TTC549 (cell line): ENCODE data around the gene PPP1R12C.
"Not testable (repeated sequence)": the region's sequence is repeated elsewhere in the genome, so short reads cannot be mapped to it uniquely, and the experiment has no call there.

Experiments used
- FAIRE-seq: peaks from 2 replicates; lab custom pipeline; 2012; peaks lifted over from hg19 to GRCh38; lab: Jason Lieb, UNC

Gene PPP1R12C

DNA sequence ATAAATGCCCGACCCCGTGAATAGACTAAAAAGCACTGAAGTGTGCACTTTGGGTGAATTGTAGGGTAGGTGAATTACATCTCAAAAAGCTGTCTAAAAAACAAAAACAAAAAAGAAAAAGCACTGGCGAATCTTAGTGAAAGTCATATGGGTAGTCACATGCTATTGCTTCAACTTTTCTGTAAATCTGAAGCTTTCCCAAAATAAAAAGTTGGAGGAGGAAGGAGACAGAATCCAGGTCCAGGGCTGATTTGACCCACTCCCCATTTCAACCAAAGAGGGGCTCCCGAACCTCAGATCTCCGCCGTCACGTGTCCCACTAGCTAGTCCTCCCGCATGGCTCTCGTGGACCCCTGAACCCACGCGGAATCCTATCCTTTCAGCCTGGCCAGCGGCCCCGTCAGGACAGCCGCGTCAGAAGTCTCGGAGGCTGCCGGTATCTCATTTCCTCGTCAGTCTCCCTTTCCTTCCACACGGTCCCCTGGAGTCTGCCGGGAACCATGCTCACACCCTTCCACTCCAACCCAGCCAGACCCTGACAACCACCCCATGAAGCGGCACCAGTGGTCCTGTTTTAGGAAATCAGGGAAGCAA lies 6.1 kb downstream of the PPP1R12C start:
- FAIRE-seq, result no peak

DNA sequence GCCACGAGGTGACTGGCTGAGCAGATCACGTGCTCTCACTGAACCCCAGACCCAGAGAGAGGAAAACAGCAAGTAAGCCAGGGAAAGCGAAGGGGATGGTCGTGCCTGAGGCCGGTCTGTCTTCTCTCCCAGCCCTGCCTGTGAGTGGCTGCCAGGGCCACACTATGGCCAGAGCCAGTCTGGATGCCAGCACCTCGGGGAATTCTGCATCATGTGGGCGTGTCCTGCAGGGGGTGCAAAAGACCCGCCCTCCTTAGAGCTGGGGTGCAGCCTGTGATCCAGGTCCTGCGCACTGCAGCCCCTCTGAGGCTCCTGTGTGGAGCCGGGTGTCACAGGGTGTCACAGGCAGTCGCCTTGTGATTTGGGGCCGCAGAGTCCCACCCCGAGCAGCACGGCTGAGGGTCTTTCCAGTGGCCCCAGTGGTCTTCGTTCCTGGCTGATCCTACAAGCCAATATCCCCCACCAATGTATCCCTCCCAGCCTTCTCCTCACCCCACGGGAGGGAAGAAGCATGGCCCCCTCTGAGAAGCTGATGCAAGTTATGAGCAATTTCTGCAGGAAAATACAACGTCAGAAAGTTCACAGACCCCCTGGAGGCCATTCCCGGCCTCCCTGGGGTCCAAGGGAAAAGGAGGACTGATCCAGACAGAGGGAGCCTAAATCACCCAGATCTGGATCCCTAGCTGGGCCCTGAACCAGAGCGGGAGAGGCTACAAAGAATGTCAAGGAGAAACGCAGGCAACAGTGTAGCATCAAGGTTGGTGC lies 7.7 kb downstream of the PPP1R12C start:
- FAIRE-seq, result no peak

DNA sequence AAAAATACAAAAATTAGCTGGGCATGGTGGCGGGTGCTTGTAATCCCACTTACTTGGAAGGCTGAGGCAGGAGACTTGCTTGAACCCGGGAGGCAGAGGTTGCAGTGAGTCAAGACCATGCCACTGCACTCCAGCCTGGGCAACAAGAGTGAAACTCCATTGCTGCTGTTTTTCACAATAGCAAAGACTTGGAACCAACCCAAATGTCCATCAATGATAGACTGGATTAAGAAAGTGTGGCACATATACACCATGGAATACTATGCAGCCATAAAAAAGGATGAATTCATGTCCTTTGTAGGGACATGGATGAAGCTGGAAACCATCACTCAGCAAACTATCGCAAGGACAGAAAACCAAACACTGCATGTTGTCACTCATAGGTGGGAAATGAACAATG lies 10.2 kb downstream of the PPP1R12C start:
- not testable (repeated sequence) for FAIRE-seq

- no peak for FAIRE-seq
Observed at GRCh38 chr19:55106591-55106990, 10.8 kb downstream of the PPP1R12C start.

- FAIRE-seq, result no peak
Observed at GRCh38 chr19:55105237-55105636, 12.2 kb downstream of the PPP1R12C start.

DNA sequence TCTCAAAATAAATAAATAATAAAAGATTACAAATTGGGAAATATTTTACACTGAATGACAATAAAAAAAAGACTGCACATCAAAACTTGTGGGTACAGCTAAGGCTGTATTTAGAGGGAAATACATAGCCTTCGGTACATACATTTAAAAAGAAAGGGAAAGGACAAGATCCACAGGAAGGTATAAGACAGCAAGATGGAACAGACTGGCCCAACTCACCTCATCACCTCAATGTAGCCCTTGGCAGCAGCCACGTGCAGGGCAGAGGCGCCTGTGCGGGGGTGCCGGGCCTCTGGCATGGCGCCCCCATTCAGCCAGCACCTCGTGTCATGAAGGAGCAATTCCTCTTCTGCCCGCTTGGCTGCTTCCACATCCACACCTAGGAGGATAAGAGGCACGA lies 14.2 kb downstream of the PPP1R12C start:
- FAIRE-seq, result no peak

- no peak for FAIRE-seq
Observed at GRCh38 chr19:55101261-55101660, 16.2 kb downstream of the PPP1R12C start.

GRCh38 chr19:55099557-55100506 lies 17.6 kb downstream of the PPP1R12C start:
- no peak for FAIRE-seq

GRCh38 chr19:55098716-55099556 lies 18.5 kb downstream of the PPP1R12C start:
- FAIRE-seq, result no peak

- FAIRE-seq, result no peak
Observed at GRCh38 chr19:55097864-55098715, 19.3 kb downstream of the PPP1R12C start.

GRCh38 chr19:55096061-55096701 lies 21.3 kb downstream of the PPP1R12C start:
- FAIRE-seq, result no peak

DNA sequence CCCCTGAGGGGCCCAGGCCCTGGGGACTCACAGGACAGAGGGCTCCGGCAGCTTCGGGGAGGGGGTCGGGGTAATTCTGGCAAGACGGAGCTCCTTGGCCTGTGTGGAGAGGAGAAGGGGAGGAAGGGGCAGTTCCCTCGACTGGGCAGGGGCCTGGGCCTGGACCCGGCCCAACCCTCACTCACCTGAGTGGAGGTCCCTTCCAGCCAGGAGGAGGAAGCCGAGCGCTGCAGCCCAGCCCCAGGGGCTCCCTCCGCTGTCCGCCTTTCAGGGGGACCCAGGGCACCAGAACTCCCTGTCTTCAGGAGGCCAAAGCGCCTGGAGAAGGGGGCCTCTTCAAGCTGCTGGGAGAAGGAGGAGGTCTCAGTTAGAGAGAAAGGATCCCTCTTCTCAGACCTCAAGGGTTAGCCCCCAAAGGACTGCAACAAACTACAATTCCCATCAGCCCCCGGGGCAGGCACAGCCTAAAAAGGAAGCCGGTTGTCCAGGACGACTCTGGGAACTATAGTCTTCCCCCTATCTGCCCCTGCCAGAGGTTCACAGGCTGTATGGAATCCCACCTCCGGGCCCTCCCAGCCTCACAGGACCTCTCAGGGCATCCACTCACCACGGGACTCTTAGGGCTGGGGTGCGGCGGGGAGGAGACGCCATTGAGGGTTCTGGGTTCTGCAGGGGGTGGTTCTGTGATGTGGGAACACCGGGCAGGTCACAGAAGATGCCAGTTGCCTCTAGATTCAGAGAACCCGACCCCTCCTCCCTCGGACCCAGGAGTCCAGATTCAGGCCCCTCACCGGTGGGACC lies 22.0 kb downstream of the PPP1R12C start:
- peak; percentile 9 for FAIRE-seq

DNA sequence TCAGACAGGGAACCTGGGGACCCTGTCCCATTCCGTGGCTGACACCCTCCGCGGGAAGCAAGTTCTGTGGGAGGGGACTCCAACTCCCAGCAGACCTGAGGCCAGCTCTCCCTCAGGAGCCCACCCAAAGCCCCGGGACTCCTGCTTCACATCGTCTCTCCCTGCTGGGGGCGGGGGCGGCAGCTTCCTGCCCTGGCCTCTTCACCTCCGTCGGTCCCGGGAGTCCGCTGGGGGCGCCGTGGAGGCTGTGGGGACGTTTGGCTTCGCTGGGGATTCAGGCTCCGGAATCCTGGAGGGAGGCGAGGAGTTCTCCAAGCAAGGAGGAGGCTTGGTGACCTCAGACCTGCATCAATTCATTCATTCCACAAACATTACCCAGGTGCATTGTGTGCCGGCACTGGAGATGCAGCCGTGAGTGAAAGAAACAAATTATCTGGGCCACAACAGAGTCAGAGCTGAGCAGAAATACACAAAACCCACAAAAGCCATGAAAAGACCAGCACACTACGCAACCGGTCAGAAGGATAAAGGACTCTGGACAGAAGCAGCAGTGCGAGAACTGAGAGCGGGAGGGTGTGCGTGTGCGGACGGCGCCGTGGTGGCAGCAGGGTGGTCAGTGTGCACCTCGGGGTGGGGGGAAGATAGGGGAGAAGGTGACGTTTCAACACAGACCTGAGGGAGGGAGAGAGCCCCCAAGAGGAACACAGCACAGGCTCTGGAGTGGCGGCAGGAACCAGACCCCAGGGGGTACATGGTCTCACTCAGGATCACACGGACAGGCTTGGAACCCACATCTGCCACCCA lies 22.8 kb downstream of the PPP1R12C start:
- FAIRE-seq, result no peak

GRCh38 chr19:55092423-55093318 lies 24.8 kb downstream of the PPP1R12C start:
- FAIRE-seq, result no peak

DNA sequence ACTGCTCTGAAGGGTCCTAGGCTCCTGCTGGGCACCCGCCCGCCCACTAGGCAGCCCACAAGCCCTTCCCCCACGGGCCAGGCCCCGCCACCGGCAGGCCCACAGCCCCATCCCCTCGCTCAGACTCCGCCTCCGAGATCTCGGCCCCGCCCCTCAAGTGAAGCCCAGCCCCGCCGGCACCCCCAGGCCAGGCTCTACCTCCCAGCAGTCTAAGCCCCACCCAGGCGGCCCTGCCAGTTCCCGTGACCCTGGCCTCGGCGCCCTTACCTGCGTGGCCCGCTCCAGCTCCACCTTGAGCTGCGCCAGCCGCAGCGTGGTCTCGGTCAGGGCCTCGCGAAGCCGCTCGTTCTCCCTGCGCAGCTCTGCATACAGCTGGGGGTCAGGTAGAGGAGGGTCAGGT lies 25.5 kb downstream of the PPP1R12C start:
- FAIRE-seq, result no peak

DNA sequence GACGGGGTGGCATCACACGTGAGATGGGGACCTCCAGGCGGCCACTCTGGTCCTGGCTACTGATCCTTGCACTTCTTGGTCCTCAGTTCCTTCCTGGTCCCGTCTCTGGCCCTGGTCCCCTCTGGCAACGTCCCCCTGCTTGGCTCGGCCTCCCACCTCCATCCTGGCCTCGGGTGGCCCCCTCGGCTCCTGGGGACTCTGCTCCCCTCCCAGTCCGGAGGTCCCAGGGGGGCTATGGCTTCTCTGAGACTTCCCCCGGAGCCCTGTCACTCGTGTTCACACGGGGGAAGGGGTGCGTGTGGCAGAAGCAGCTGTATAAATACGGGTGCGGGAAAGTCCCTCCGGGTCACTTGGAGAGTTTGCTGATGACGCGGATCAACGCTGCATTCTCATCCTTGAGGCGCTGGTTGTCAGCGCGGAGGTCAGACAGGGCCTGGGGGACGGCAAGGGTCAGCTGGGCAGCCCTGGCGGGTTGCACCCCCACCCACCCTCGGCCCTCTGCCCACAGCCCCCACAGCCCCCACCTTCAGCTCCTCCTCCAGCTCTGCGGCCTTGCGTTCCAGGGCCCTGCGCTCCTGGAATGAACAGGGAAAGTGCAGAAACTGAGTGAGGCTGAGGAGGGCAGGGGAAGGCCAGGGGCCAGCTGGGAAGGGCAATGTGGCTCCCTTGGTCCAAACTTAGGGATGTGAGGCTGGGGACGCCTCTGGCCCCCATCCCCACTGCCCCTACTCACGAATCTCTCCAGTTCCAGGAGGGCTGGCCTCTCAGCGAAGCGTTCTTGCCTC lies 26.1 kb downstream of the PPP1R12C start:
- no peak for FAIRE-seq

GRCh38 chr19:55090564-55090963 lies 26.9 kb downstream of the PPP1R12C start:
- no peak for FAIRE-seq
